Nephron (organoid): ENCODE results near the gene DNAJC30.

ENCODE experiments used
- H3K27ac Mint-ChIP-seq, 3 experiments: 2 replicates each; pipeline ENCODE4 v1.8.0; 2020; ENCODE audit warnings: mixed read lengths in 3 of 3, mild to moderate bottlenecking in 2 of 3, moderate library complexity in 1 of 3
- H3K27me3 Mint-ChIP-seq: 2 replicates; pipeline ENCODE4 v1.8.0; 2021; ENCODE audit warnings: low read depth, mild to moderate bottlenecking, moderate library complexity, mixed read lengths
- H3K36me3 Mint-ChIP-seq: 2 replicates; pipeline ENCODE4 v1.8.0; 2020; ENCODE audit warnings: low read depth, mixed read lengths
- H3K4me1 Mint-ChIP-seq: 2 replicates; pipeline ENCODE4 v1.8.0; 2020; ENCODE audit warnings: mixed read lengths
- H3K4me3 Mint-ChIP-seq, 3 experiments: 2 replicates each; pipeline ENCODE4 v1.8.0; 2020; ENCODE audit warnings: mild to moderate bottlenecking in 3 of 3, mixed read lengths in 3 of 3, moderate library complexity in 2 of 3
- H3K9me3 Mint-ChIP-seq: 2 replicates; pipeline ENCODE4 v1.8.0; 2020; ENCODE audit warnings: mixed read lengths
- CTCF ChIP-seq, 3 experiments: fragments of 200-600 bp; sonication (generic); IDR thresholded peaks; one replicate each; pipeline ENCODE4 v1.5.0; 2021; ENCODE audit warnings: antibody characterized with exemption in 3 of 3; ENCODE audit not compliant: unreplicated experiment in 3 of 3

DNAJC30 gene

DNA sequence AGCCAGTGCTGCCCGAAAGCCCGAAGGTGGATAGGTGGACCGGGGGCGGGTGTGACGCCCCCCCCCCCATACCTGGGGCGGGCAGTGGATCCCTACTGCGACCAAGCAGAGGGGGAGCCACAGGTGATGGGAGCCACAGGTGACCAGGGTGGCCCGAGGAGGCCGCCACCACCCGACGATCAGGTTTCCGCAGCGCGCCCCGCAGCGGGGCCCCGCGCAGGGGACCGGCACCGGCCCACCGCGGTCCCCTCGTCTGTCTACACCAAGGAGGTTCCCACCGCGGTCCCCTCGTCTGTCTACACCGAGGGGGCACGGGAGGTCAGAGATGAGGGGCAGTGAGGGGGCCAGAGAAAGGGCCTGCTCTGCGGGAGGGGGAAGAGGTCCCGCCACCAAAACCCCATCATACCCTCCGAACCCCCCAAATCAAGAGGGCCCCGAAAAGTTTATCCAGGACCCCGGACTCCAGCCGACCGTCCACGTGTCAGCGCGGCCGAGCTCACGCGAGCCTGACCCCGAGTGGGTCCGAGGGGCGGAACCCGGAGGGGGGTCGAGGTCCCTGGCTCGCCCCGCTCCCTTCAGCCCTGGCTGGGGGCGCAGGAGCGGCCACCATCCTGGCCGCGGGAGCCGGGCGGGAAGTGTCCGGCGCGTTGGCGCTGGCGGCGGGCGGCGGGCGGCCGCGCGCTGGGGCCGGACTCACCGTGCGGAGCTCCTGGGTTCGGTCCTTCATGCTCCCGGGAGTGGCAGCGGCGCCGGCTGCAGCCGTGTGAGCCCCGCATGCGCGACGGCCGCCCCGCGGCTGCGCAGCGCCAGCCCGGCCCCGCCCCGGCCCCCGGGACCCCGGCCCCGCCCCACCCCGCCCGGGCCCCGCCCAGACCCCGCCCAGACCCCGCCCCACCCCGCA, 35.9 kb upstream of the DNAJC30 start, which contains the start of gene STX1A:
STX1A (minus strand) TSS at position 765 of the 901 bp plus-strand sequence; CDS start at position 727, 38 bp downstream.
- peak within 1 kb of the TSS in 1 of 3 experiments; percentile 23 for H3K27ac Mint-ChIP-seq
- peaks cover 39% of the 10 kb centered on the region for H3K4me1 Mint-ChIP-seq
- peak within 1 kb of the TSS; percentile 89 for H3K4me3 Mint-ChIP-seq
- H3K9me3 Mint-ChIP-seq = no peaks in the 10 kb centered on the region
- no peak for TF ChIP-seq CTCF (IDR thresholded peaks at IDR 0.05; ENCODE audit: unreplicated experiment in 3 of 3)
- H3K27me3 Mint-ChIP-seq = peaks cover 4% of the 10 kb centered on the region
- no peaks in the 10 kb centered on the region for H3K36me3 Mint-ChIP-seq

- Mint-ChIP-seq H3K27ac (no peak overlapping the region), H3K27me3 (peaks cover 4% of the 10 kb centered on the region), H3K9me3 (no peaks in the 10 kb centered on the region), H3K4me3 (peak overlapping the region; percentile 80 to 85 (median 82)), H3K4me1 (peaks cover 39% of the 10 kb centered on the region), H3K36me3 (no peaks in the 10 kb centered on the region)
- TF ChIP-seq CTCF (IDR thresholded peaks at IDR 0.05; ENCODE audit: unreplicated experiment in 3 of 3) = no peak
Observed at GRCh38 chr7:73718438-73718881, 35.2 kb upstream of the DNAJC30 start.

DNA sequence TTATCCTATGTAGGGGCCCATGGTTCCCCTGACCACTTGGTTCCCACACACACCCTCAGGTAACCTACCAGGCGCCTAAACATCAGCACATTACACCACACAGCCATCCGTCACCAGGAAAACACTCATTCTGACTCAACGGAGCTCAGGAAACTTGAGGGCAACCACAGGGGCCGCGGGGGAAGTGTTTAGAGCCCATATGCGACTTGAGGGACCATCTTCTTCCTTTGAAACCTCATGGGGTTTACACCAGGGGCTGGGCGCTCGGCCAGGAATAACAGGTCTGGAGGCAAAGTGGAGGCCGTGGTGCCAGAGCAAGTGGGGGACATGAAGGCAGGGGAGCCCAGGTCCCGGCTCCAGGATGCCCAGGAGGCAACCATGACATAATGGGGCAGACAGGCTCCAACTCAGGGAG, 34.7 kb upstream of the DNAJC30 start:
- peaks cover 41% of the 10 kb centered on the region for H3K4me1 Mint-ChIP-seq
- H3K27ac Mint-ChIP-seq = peak overlapping the region in 1 of 3 experiments; percentile 58
- TF ChIP-seq CTCF (IDR thresholded peaks at IDR 0.05; ENCODE audit: unreplicated experiment in 3 of 3) = no peak
- H3K4me3 Mint-ChIP-seq = peak overlapping the region; percentile 80 to 85 (median 82)
- H3K36me3 Mint-ChIP-seq = no peaks in the 10 kb centered on the region
- H3K27me3 Mint-ChIP-seq = peaks cover 4% of the 10 kb centered on the region
- H3K9me3 Mint-ChIP-seq = no peaks in the 10 kb centered on the region

- H3K9me3 Mint-ChIP-seq = no peaks in the 10 kb centered on the region
- H3K27ac Mint-ChIP-seq = peak overlapping the region; percentile 64 to 94 (median 83)
- H3K36me3 Mint-ChIP-seq = no peaks in the 10 kb centered on the region
- peaks cover 49% of the 10 kb centered on the region for H3K4me1 Mint-ChIP-seq
- peak overlapping the region; percentile 80 to 85 (median 82) for H3K4me3 Mint-ChIP-seq
- TF ChIP-seq CTCF (IDR thresholded peaks at IDR 0.05; ENCODE audit: unreplicated experiment in 3 of 3) = no peak
- peaks cover 4% of the 10 kb centered on the region for H3K27me3 Mint-ChIP-seq
Observed at GRCh38 chr7:73717025-73717807, 34.0 kb upstream of the DNAJC30 start.

DNA sequence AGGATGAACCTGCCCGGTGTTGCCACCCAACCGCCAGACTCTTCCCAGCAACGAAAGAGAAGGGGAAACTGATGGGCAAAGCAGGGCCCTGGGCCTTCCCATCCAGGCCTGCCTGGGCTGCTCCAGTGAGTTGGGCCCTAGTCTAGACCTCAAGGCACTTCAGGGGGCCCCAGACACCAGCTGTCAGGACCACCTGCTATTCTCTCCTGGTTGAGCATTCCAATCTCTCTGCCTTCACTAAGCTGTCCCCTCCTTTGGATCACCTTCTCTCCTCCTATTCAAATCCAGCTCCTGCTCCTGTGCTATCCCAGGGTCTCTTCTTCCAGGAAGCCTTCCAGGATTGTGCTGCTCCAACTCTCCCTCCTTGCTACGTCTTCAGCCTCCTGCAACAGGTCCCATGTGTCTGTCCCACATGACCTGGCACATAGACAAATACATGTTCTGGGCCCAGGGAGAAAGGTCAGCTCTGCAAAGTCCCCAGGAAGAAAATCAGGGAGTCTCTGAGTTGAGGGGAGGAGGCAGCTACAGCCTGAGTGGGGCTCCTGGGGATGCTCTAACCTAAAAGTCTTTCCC, 33.2 kb upstream of the DNAJC30 start:
- Mint-ChIP-seq H3K4me3 (peak overlapping the region; percentile 64 to 75 (median 72)), H3K4me1 (peaks cover 52% of the 10 kb centered on the region), H3K36me3 (no peaks in the 10 kb centered on the region), H3K9me3 (no peaks in the 10 kb centered on the region), H3K27ac (peak overlapping the region; percentile 83 to 94 (median 94)), H3K27me3 (peaks cover 4% of the 10 kb centered on the region)
- no peak for TF ChIP-seq CTCF (IDR thresholded peaks at IDR 0.05; ENCODE audit: unreplicated experiment in 3 of 3)
